ENCODE data around the gene SNN.

The SNN gene

DNA sequence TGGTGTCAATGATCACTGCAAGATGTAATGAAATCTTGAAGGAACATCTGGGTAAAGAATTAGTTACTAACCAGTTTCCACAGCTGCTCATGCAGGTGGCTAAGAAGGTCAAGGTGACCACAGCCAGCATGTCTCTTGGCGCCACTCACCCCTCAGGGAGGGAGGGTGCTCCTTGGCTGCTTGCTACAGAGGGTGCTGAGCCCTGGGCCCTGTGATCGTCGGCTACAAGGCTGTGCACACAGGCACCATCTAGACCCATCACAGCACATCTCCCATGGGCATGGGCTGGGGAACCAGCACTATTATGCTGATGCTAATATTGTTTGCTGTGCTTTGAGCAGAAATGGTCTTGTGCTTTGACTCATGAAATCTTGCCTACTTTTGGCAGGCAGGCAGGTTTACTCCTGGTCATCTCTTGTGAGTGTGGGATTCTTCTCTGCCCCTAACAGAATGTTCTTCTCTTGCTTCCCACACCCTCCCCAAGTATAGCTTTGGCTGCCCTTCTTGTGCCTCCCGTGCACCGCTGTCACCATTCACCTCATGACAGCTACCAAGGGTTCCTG, 38.0 kb downstream of the SNN start:
- no peak for DNase-seq

DNA sequence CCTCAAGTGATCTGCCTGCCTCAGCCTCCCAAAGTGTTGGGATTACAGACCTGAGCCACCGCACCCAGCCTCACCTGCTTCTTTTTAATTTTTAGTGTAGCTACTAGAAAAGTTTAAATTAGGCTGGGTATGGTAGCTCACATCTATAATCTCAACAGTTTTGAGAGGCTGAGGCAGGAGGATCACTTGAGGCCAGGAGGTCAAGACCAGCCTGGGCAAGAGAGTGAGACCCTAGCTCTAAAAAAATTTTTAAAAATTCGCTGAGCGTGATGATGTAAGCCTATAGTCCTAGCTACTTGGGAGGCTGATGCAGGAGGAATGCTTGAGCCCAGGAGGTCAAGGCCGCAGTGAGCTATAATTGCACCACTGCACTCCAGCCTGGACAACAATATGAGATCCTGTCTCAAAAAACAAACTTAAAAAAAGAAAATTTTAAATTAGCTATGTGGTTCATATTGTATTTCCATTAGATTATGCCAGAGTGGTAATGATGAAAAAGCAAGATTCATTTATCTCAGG, 39.5 kb downstream of the SNN start:
- no peak for DNase-seq

DNA sequence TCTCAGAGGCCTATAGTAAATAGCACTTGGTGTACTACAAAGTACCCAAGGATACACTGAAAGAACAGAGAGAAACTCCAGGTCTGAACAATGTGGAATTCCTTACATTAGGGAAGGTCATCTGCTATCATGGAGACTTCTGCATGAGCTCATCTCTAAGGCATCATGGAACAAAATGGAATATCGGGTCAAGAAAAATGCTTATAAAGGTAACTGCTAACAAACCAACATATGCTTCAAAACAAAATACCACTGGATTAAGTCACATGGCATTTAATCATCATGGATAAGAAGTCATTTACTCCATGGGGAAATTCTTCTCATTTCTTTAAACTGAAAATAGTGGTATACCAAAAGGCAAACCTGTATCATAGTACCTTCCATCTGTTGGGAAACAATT, 40.2 kb downstream of the SNN start:
- DNase-seq = no peak

DNA sequence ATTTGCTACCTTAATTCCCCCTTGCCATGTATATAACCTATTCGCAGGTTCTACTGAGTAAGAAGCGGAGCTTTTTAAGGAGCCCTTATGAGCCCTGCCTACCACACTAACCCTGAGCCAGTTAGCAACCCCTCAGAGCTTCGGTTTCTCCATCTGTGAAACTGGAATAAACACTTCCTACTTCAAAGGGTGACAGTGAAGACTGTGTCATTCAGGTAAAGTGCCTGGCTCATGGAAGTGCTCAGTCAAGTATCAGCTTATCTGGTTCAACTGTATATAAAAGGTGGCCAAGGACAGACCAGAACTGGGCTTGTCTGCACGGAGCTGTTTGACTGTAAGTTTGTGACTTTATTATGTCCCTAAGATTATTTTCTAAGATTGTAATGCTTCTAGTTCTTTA, 43.4 kb downstream of the SNN start:
- no peak for DNase-seq

DNA sequence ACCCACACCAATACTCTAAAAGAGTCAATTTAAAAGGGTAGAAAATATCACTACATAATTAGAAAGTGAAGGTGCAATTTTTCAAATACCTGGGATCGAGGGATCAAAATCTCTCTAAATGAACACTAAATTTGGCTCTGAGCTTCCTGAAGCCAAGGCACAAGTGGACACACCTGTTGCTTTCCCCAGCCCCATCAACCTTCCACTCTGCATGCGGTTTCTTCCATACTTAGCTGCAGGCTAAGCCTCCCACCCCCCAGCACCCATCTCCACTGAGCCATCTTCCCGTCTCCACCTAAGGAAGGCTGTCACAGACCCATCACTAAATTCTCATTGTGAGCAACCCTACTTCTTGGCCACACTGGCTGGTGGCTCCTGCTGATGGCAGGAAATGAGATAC, 43.9 kb downstream of the SNN start:
- DNase-seq = no peak

DNA sequence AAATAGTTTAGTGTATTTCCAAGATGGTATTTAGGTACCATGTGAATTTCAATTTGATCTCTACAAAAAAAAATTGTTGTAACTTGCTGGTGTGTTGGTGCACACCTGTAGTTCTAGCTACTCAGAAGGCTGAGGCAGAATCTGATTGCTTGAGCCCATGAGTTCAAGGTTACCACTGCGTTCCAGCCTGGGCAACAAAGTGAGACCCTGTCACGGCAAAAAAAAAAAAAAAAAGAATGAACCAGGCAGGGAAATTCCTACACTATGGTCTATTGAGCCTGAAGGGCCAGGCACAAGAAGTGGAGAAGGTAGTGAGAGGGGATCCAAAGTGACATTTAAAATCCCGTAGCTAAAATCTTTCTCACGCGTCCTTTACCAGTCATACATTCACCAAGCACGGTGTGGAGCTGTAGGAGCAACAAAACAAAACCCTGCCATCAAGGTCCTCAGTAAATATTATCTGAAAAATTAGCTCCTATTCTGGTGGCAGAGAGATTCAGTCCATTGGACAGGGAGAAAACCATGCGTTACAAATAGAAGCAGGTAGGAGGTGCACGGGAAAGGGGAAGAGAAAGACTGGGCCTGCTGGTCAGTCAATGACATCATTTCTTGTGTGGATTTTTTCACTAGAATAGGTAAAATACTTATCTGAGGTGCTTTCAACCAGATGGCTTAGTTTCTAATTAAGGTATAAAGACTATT, 47.1 kb downstream of the SNN start:
- DNase-seq = no peak

DNA sequence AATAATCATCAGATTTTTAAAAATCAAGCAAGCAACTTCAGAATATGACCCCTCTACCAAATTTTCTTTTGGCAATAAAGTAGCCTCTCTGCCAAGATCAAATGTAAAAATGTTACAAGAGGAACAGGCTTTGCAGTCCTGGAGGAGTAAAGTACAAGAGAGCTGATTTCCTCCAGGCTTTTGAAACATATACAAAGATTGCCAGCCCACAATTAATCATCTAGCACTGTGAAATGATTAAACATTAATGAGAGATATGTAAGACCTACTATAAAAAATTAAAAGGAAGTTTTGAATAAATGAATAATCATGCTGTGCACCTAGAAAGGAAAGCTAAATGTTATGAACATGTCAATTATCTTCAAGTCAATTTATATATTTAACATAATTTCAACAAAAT, 48.1 kb downstream of the SNN start:
- no peak for DNase-seq

DNA sequence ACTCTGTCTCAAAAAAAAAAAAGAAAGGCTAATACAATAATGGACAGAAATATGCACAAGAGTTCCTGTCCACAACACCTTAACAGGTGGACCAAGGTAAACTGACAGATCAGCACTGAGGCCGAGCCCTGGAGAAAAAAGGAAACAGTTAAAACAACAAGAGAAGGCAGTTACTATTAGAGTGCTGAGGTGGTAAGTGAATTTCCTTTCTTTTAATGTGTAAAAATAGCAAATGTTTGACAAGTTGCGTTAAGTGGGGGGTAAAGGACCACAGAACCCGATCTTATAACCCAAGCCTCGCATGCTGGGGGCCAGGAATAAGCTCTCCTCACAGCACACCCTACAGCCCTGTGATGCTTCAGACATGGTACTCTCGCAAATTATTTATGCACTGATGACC, 49.6 kb downstream of the SNN start:
- DNase-seq = no peak

DNA sequence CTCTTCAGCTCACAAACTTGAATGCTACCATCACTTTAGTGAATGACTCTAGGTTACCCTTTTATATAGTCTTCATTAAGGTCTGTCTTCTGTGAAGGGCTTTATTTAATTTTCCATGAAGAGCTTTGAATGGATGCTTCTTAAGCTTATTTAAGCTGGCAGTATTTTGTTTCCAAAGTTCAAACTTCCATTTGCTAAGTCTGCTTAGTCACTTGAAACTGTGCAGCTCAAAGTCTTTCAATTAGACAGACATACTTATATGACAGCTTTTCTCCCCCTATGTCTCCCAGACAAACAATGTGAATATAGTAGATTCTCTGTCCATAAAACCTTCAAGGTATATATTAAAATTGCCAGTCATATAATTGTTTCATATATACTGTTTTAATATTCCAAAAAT, 50.9 kb downstream of the SNN start:
- DNase-seq = no peak

DNA sequence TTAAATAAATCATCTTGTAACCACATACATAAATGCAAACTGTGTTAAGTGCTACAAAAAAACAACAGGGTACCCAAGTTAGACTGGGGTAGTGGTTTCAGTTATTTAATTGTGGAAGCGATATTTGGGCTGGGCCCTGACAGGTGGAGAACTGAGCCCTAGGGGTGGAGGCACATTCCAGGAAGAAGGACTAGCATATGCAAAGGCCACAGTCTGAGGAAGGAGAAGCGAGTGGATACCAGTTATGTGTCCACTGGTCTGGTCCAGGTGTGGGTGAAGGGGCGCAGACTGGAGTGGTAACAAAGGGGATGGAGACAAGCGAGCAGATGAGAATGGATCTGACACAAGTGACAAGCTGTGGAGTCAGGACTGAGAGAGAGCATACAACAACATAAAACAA, 51.5 kb downstream of the SNN start:
- DNase-seq = no peak

DNA sequence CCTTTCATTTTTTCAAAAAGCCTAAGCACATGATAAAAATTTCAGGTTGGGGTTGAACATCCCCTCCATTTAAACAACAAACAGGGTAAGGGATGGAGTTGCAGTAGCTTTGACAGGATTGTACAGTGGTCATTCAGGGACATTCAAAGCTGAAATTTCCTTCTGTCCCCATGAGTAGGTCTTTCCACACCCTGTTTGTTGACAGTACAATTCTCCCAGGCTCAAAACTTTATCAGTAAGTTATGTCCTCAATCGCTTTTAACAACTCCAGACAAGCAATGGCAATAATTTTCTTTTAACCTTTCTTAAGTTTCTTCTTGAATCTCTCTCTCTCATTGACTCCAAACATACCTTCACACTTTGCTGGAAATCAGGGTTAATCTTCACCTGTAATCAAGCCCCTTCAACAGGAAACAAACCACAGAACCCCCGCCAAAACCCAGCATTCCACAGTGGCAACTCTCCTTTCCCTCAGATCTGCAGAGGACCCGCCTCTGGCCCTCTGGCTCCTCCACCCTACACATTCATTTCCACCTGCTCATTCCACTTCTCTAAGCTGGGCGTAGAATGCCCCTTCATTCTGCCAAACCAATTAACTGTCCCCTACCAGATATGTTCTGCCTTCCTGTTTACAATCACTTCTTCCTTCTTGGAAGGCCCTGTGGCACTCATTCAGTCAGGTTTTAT, 53.7 kb downstream of the SNN start:
- no peak for DNase-seq

DNA sequence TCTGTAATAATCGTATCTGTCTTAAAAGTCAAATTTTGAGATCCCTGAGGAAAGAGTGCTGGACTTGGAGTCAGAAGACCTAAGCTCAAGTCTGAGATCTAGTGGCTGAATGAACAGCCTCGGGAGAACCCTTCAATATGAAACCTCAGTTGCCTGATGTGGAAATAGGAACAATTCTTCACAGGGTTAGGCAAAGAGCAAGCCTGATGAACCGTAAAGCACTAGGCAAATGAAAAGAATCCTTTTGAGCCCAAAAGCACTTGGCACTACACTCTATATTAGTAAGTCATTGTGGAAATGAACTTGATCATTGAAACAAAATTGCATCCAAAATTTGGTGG, 54.2 kb downstream of the SNN start:
- DNase-seq = no peak

DNA sequence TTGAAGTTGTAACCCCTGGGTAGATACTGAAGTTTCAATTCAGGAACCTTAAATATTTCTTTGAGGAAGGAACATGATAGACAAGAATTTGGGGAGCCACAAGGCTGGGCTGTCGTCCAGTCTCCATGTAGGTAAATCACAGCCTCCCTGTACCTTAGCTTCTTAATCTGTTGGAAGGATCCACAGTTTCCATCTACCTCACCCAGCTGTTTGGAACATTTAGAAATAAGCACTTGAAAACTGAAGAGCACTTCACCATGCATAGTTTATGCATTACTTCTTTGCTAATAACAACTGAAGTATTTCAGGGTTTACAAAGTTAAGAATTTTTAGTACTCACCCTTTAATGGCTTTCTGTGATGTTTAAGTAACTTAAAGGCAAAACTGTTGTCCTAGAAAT, 57.2 kb downstream of the SNN start:
- DNase-seq = no peak

DNA sequence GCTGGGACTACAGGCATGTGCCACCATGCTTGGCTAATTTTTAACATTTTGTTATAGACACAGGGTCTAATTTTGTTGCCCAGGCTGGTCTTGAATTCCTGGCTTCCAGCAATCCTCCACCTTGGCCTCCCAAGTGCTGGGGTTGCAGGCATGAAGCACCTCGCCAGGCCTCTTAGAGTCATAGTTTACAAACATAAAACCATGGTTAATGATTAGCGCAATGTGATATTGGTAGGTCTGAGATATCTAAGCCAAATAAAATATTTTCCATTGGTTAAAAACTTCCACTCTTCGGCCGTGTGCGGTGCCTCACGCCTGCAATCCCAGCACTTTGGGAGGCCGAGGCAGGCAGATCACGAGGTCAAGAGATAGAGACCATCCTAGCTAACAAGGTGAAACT, 57.8 kb downstream of the SNN start:
- no peak for DNase-seq

DNA sequence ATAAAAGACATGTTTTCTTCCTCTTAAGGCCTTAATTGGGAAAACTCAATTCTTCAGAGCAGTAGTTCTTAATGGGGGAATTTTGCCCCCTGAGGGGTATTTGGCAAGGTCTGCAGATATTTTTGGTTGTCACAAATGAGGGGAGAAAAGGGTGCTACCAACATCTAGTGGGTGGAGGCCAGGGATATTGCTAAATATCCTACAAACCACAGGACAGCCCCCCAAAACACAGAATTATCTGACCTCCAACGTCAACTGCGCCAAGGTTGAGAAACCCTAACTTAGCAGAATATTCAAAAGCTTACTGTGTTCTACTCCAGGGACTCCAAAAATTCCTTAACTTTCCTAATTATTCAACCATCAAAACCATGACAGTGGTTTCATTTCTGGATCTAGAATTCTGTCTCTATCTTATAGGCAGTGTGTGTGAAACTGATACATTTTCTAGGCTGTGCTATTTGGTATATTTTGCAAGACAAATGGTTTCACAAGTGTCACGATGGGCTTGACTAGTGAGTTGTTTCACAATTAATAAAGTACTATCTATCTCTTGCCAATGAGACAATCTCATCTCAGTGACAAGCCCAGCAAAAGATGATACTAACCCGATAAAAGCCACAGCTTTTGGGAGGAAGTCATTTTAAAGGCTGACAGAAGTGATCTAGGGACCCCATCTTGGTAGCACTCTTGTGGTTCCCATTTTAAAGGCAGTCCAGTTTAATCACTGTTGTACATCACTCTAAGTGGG, 59.7 kb downstream of the SNN start:
- DNase-seq = peak; percentile 73

Data from GF-D8 (cell line).